ENCODE data around the gene PWWP3B. TPM values are rescaled to one million over a fixed set of nuclear protein-coding genes. Genes with fewer than 3 reads are reported as not detected.

The PWWP3B gene
- total and polyA plus RNA-seq, 8 donors, result 0.13 to 4.8 (median 4.0) TPM

DNA sequence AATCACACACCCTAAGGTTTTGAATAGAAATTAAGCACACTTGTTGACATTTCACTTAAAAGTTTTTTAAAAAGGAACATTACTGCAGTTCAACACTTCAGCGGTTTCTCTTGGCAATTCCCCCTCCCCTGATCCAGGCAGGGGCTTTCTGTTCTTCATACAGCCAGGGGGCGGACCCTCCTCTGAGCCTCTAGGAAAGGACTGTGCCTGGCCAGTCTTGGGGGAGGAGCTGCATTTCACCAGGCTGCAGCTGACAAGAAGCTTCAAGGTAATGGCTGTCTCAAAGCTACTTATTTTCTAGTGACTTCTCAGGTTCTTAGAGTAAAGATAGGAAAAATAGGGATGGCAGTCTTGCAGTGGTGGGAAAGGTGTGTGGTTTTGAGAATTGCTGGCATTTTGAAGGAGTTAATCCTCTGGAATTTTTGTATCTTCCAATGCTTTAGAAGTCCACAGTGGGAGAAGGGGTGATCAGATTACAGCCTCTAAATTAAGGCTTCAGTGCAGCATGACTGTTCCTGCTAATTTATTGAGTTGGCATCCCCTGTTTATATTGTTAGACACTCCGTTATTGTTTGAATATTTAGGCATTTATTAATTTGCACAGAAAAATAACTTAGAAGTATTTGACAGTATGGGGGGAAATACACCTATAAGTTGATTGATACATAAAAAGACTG, 33.5 kb downstream of the PWWP3B start:
- no peaks in the 10 kb centered on the region for H3K4me1 ChIP-seq
- no peaks in the 10 kb centered on the region for H3K27me3 ChIP-seq
- no peak overlapping the region for H3K4me3 ChIP-seq
- TF ChIP-seq, protein P1, sequence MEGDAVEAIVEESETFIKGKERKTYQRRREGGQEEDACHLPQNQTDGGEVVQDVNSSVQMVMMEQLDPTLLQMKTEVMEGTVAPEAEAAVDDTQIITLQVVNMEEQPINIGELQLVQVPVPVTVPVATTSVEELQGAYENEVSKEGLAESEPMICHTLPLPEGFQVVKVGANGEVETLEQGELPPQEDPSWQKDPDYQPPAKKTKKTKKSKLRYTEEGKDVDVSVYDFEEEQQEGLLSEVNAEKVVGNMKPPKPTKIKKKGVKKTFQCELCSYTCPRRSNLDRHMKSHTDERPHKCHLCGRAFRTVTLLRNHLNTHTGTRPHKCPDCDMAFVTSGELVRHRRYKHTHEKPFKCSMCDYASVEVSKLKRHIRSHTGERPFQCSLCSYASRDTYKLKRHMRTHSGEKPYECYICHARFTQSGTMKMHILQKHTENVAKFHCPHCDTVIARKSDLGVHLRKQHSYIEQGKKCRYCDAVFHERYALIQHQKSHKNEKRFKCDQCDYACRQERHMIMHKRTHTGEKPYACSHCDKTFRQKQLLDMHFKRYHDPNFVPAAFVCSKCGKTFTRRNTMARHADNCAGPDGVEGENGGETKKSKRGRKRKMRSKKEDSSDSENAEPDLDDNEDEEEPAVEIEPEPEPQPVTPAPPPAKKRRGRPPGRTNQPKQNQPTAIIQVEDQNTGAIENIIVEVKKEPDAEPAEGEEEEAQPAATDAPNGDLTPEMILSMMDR (IDR thresholded peaks at IDR 0.05), result no peak
- DNase-seq (peak in 1 of 4 donors; percentile 11), ATAC-seq (no peak)
- no peak overlapping the region for H3K27ac ChIP-seq
- no peaks in the 10 kb centered on the region for H3K9me3 ChIP-seq
- intact Hi-C loops (cut with DNase I), result no loop called here
- no peaks in the 10 kb centered on the region for H3K36me3 ChIP-seq

GRCh38 chrX:106203315-106203714, 35.2 kb downstream of the PWWP3B start:
- Histone ChIP-seq H3K9me3 (no peaks in the 10 kb centered on the region), H3K4me3 (no peak overlapping the region), H3K27ac (no peak overlapping the region), H3K36me3 (no peaks in the 10 kb centered on the region), H3K27me3 (no peaks in the 10 kb centered on the region), H3K4me1 (no peaks in the 10 kb centered on the region)
- ATAC-seq (no peak), DNase-seq (no peak)
- TF ChIP-seq, protein P1 (IDR thresholded peaks at IDR 0.05), result no peak
- intact Hi-C loops (cut with DNase I), result no loop called here

GRCh38 chrX:106208154-106208553, 40.0 kb downstream of the PWWP3B start:
- no peaks in the 10 kb centered on the region for H3K4me1 ChIP-seq
- intact Hi-C loops (cut with DNase I), result no loop called here
- DNase-seq (no peak), ATAC-seq (no peak)
- H3K27me3 ChIP-seq, result no peaks in the 10 kb centered on the region
- no peaks in the 10 kb centered on the region for H3K9me3 ChIP-seq
- no peak overlapping the region for H3K27ac ChIP-seq
- no peaks in the 10 kb centered on the region for H3K36me3 ChIP-seq
- TF ChIP-seq, protein P1 (IDR thresholded peaks at IDR 0.05), result no peak
- H3K4me3 ChIP-seq, result no peak overlapping the region

Other genes starting within 250 kb of the PWWP3B start
- gene SERPINA7, start 129.6 kb upstream of the PWWP3B start, total RNA-seq, result not detected
- not detected for gene SERPINA7, start 129.6 kb upstream of the PWWP3B start, polyA plus RNA-seq (ENCODE audit: insufficient read length in 6 of 6)

All from left lung (tissue), 10 donors.